Ishikawa (cell line): ENCODE data around the gene RAD9A.

Experiments
- CEBPB ChIP-seq: IDR thresholded peaks from 2 replicates; pipeline ENCODE4 v1.6.1; 2012
- CREB1 ChIP-seq: IDR thresholded peaks from 2 replicates; pipeline ENCODE4 v1.6.1; 2012; ENCODE audit warnings: low read depth
- EGR1 ChIP-seq: IDR thresholded peaks from 2 replicates; pipeline ENCODE4 v1.6.1; 2012
- EP300 ChIP-seq: IDR thresholded peaks from 2 replicates; pipeline ENCODE4 v1.6.1; 2012; ENCODE audit warnings: borderline replicate concordance
- FOXM1 ChIP-seq: IDR thresholded peaks from 2 replicates; pipeline ENCODE4 v1.6.1; 2012; ENCODE audit warnings: low read depth, borderline replicate concordance
- MAX ChIP-seq: IDR thresholded peaks from 2 replicates; pipeline ENCODE4 v1.6.1; 2012
- NFIC ChIP-seq: IDR thresholded peaks from 2 replicates; pipeline ENCODE4 v1.6.1; 2012
- RAD21 ChIP-seq: IDR thresholded peaks from 2 replicates; pipeline ENCODE4 v1.6.1; 2012; ENCODE audit warnings: low read depth
- REST ChIP-seq: IDR thresholded peaks from 2 replicates; pipeline ENCODE4 v1.6.1; 2012; ENCODE audit warnings: low read depth, mild to moderate bottlenecking
- TAF1 ChIP-seq: IDR thresholded peaks from 2 replicates; pipeline ENCODE4 v1.6.1; 2012; ENCODE audit warnings: low read depth, mild to moderate bottlenecking
- TCF12 ChIP-seq: IDR thresholded peaks from 2 replicates; pipeline ENCODE4 v1.6.1; 2012; ENCODE audit warnings: low read depth
- TEAD4 ChIP-seq: IDR thresholded peaks from 2 replicates; pipeline ENCODE4 v1.6.1; 2012
- USF1 ChIP-seq: IDR thresholded peaks from 2 replicates; pipeline ENCODE4 v1.6.1; 2012
- YY1 ChIP-seq: IDR thresholded peaks from 2 replicates; pipeline ENCODE4 v1.6.1; 2012; ENCODE audit warnings: low read depth
- ZBTB7A ChIP-seq: IDR thresholded peaks from 2 replicates; pipeline ENCODE4 v1.6.1; 2012; ENCODE audit warnings: low read depth

RAD9A gene

GRCh38 chr11:67393990-67394389 is 2.2 kb downstream of the RAD9A start:
- TF ChIP-seq RAD21 (no peak), CEBPB (no peak), FOXM1 (no peak), REST (no peak), NFIC (no peak), ZBTB7A (no peak), MAX (no peak), TAF1 (no peak), EP300 (no peak), USF1 (no peak), EGR1 (no peak), YY1 (no peak)

- TF ChIP-seq RAD21 (no peak), TEAD4 (no peak), EGR1 (no peak), TAF1 (no peak), YY1 (no peak), REST (no peak), CREB1 (no peak), NFIC (no peak)
Observed at GRCh38 chr11:67395555-67396258, 3.9 kb downstream of the RAD9A start.

- TF ChIP-seq FOXM1 (no peak), ZBTB7A (no peak), RAD21 (no peak), YY1 (no peak), CEBPB (no peak), TCF12 (no peak), MAX (no peak), NFIC (no peak)
Observed at GRCh38 chr11:67396259-67396581, 4.4 kb downstream of the RAD9A start.

- TF ChIP-seq USF1 (no peak), CREB1 (no peak), REST (no peak), NFIC (no peak)
Observed at GRCh38 chr11:67396587-67397389, 5.0 kb downstream of the RAD9A start.

GRCh38 chr11:67397536-67397935 is 5.8 kb downstream of the RAD9A start:
- no peak for TF ChIP-seq TEAD4
- TF ChIP-seq NFIC: no peak
- no peak for TF ChIP-seq RAD21
- TF ChIP-seq CEBPB: no peak
